Right atrium auricular region (tissue), 2 donors: ENCODE measurements around the gene MLIP. TPM values are rescaled to one million over a fixed set of nuclear protein-coding genes. Genes with fewer than 3 reads are reported as not detected.
"Not testable (repeated sequence)": the region's sequence is repeated elsewhere in the genome, so short reads cannot be mapped to it uniquely, and the experiment has no call there.

ENCODE experiments used
- DNase-seq: peaks from one replicate; pipeline ENCODE4 v3.0.0-alpha.2; 2019; ENCODE audit warnings: low spot score
- H3K27ac ChIP-seq, 2 donors: fragments of 200-600 bp; sonication (generic); 1 replicate in 1 of 2; 2 replicates in 1 of 2; pipeline ENCODE4 v1.5.1; 2016 to 2019
- H3K27me3 ChIP-seq, 2 donors: fragments of 200-600 bp; sonication (generic); one replicate each; pipeline versions ENCODE4 v1.5.1 to v1.6.0; 2017 to 2019
- H3K36me3 ChIP-seq: fragments of 200-600 bp; sonication (generic); one replicate; pipeline ENCODE4 v1.5.1; 2016
- H3K4me1 ChIP-seq, 2 donors: fragments of 200-600 bp; sonication (generic); one replicate each; pipeline versions ENCODE4 v1.5.1 to v1.6.0; 2017 to 2019
- H3K4me3 ChIP-seq, 2 donors: fragments of 200-600 bp; sonication (generic); 1 replicate in 1 of 2; 2 replicates in 1 of 2; pipeline ENCODE4 v1.5.1; 2017 to 2019; ENCODE audit warnings: mild to moderate bottlenecking in 1 of 2, moderate library complexity in 1 of 2
- H3K9me3 ChIP-seq, 2 donors: fragments of 200-600 bp; sonication (generic); one replicate each; pipeline ENCODE4 v1.5.1; 2019
- CTCF ChIP-seq, 2 donors: fragments of 200-600 bp; sonication (generic); IDR thresholded peaks; one replicate each; pipeline ENCODE4 v1.5.1; 2019; ENCODE audit warnings: antibody characterized with exemption in 2 of 2
- total RNA-seq, 2 donors: library from RNA; depleted of rRNA; stranded (reverse); fragments of >200 nt; gene quantifications; one replicate each; pipeline ENCODE4 v1.1.0, GENCODE V29; 2016

MLIP gene
- total RNA-seq, 2 donors from 2014 or later, result 170 to 262 TPM

GRCh38 chr6:54196905-54197304, 85.7 kb downstream of the MLIP start:
- no peak for DNase-seq
- no peak overlapping the region for H3K4me3 ChIP-seq
- no peak overlapping the region for H3K27ac ChIP-seq
- H3K36me3 ChIP-seq, result no peaks in the 10 kb centered on the region
- TF ChIP-seq CTCF (IDR thresholded peaks at IDR 0.05), result no peak
- no peaks in the 10 kb centered on the region for H3K9me3 ChIP-seq
- peaks cover 0 to 14% of the 10 kb centered on the region in 2 donors for H3K4me1 ChIP-seq
- H3K27me3 ChIP-seq, result no peaks in the 10 kb centered on the region

GRCh38 chr6:54198134-54198533, 86.9 kb downstream of the MLIP start:
- no peaks in the 10 kb centered on the region for H3K36me3 ChIP-seq

GRCh38 chr6:54203474-54204035, 92.3 kb downstream of the MLIP start:
- not testable (repeated sequence) for H3K4me3 ChIP-seq, H3K27me3 ChIP-seq, H3K36me3 ChIP-seq, H3K9me3 ChIP-seq, DNase-seq, H3K27ac ChIP-seq
- peaks cover 0 to 12% of the 10 kb centered on the region in 2 donors for H3K4me1 ChIP-seq
- peak in 1 of 2 donors; percentile 14 for TF ChIP-seq CTCF (IDR thresholded peaks at IDR 0.05)

More at GRCh38 chr6:54198134-54198533, 86.9 kb downstream of the MLIP start:
- DNase-seq, result no peak
- Histone ChIP-seq H3K27ac (no peak overlapping the region), H3K9me3 (no peaks in the 10 kb centered on the region), H3K4me3 (no peak overlapping the region), H3K4me1 (peaks cover 0 to 13% of the 10 kb centered on the region in 2 donors), H3K27me3 (no peaks in the 10 kb centered on the region)
- no peak for TF ChIP-seq CTCF (IDR thresholded peaks at IDR 0.05)

- Histone ChIP-seq H3K27ac (peak overlapping the region in 1 of 2 donors; percentile 57), H3K4me1 (peaks cover 0 to 12% of the 10 kb centered on the region in 2 donors), H3K27me3 (no peaks in the 10 kb centered on the region), H3K9me3 (no peaks in the 10 kb centered on the region), H3K4me3 (no peak overlapping the region), H3K36me3 (no peaks in the 10 kb centered on the region)
- no peak for DNase-seq
- no peak for TF ChIP-seq CTCF (IDR thresholded peaks at IDR 0.05)
These were observed 93.8 kb downstream of the MLIP start for GRCh38 chr6:54204921-54205591.

GRCh38 chr6:54206510-54206909, 95.3 kb downstream of the MLIP start:
- TF ChIP-seq CTCF (IDR thresholded peaks at IDR 0.05), result no peak
- no peak overlapping the region for H3K4me3 ChIP-seq

GRCh38 chr6:54209983-54210382, 98.7 kb downstream of the MLIP start:
- not testable (repeated sequence) for H3K4me1 ChIP-seq, H3K27me3 ChIP-seq, H3K27ac ChIP-seq, H3K9me3 ChIP-seq, DNase-seq, H3K4me3 ChIP-seq, H3K36me3 ChIP-seq

More at GRCh38 chr6:54206510-54206909, 95.3 kb downstream of the MLIP start:
- Histone ChIP-seq H3K4me1 (peaks cover 0 to 12% of the 10 kb centered on the region in 2 donors), H3K36me3 (no peaks in the 10 kb centered on the region), H3K27ac (peak overlapping the region in 1 of 2 donors; percentile 57), H3K27me3 (no peaks in the 10 kb centered on the region), H3K9me3 (no peaks in the 10 kb centered on the region)
- DNase-seq, result no peak
